Natural killer cell (primary cell): ENCODE results near the gene CACNA1C. TPM values are rescaled to one million over a fixed set of nuclear protein-coding genes. Genes with fewer than 3 reads are reported as not detected.

Source experiments
- ATAC-seq, 3 donors: fragments of 150-1000 bp in 2 of 3; fragments of 200-7000 bp in 1 of 3; cut with Tn5 transposase; 1 replicate in 1 of 3; 2 replicates in 2 of 3; pipeline ENCODE4 v1.10.0; 2021; ENCODE audit warnings: mild to moderate bottlenecking in 2 of 3, moderate library complexity in 2 of 3
- DNase-seq, 2 donors: peaks; one replicate each; pipeline versions ENCODE4 v3.0.0 to v3.0.0-alpha.2; 2013 to 2021; ENCODE audit warnings: mixed read lengths in 1 of 2
- H3K27ac ChIP-seq: one replicate; pipeline ENCODE4 v1.5.1; 2013; ENCODE audit warnings: mild to moderate bottlenecking, low read length
- H3K27me3 ChIP-seq: one replicate; pipeline ENCODE4 v1.6.1; 2013; ENCODE audit warnings: low read length; ENCODE audit not compliant: control insufficient read depth, insufficient read depth
- H3K36me3 ChIP-seq: one replicate; pipeline ENCODE4 v1.6.1; 2013; ENCODE audit warnings: low read length; ENCODE audit not compliant: control insufficient read depth, insufficient read depth
- H3K4me1 ChIP-seq: one replicate; pipeline ENCODE4 v1.6.1; 2013; ENCODE audit warnings: low read length; ENCODE audit not compliant: control insufficient read depth, insufficient read depth
- H3K4me3 ChIP-seq: one replicate; pipeline ENCODE4 v1.5.1; 2013; ENCODE audit warnings: low read length
- H3K9me3 ChIP-seq: one replicate; pipeline ENCODE4 v1.6.1; 2013; ENCODE audit warnings: low read length; ENCODE audit not compliant: control insufficient read depth, insufficient read depth
- H3K27ac Mint-ChIP-seq, 2 donors: one replicate each; pipeline ENCODE4 v1.8.0; 2022; ENCODE audit warnings: mild to moderate bottlenecking in 2 of 2, mixed read lengths in 2 of 2, moderate library complexity in 1 of 2
- H3K27me3 Mint-ChIP-seq, 2 donors: one replicate each; pipeline ENCODE4 v1.8.0; 2022; ENCODE audit warnings: low read depth in 2 of 2, mixed read lengths in 2 of 2
- H3K36me3 Mint-ChIP-seq: one replicate; pipeline ENCODE4 v1.8.0; 2022; ENCODE audit warnings: mixed read lengths
- H3K4me1 Mint-ChIP-seq, 2 donors: one replicate each; pipeline ENCODE4 v1.8.0; 2022; ENCODE audit warnings: mixed read lengths in 2 of 2
- H3K4me3 Mint-ChIP-seq: one replicate; pipeline ENCODE4 v1.8.0; 2022; ENCODE audit warnings: mild to moderate bottlenecking, moderate library complexity, mixed read lengths
- H3K9me3 Mint-ChIP-seq, 2 donors: one replicate each; pipeline ENCODE4 v1.8.0; 2022; ENCODE audit warnings: mixed read lengths in 2 of 2
- WGBS: methylation state at CpG from one replicate; pipeline ENCODE4 v1.1.7; 2013; ENCODE audit warnings: missing lambda C conversion rate; ENCODE audit not compliant: insufficient coverage; 5-methylcytosine and 5-hydroxymethylcytosine counted together
- intact Hi-C: fragments of 100-400 bp; cut with micrococcal nuclease; formaldehyde crosslinking; loops from one replicate; pipeline ENCODE4 v1.14.2; 2022
- total RNA-seq, 4 donors: library from RNA; stranded (reverse); fragments of 120-200 nt in 1 of 4; gene quantifications; one replicate each; pipeline versions ENCODE4 v1.2.3 to v1.2.4, GENCODE V29; 2013 to 2022
- TF ChIP-seq, protein P1 (sequence below): fragments of 200-600 bp; IDR thresholded peaks from one replicate; pipeline ENCODE4 v1.8.0; 2022; ENCODE audit warnings: antibody characterized with exemption

Gene CACNA1C
- total RNA-seq, 3 donors from 2014 or later (not counting 1 experiment from before 2014, with no cell fraction given) = 0.07 to 0.35 (median 0.08) TPM

DNA sequence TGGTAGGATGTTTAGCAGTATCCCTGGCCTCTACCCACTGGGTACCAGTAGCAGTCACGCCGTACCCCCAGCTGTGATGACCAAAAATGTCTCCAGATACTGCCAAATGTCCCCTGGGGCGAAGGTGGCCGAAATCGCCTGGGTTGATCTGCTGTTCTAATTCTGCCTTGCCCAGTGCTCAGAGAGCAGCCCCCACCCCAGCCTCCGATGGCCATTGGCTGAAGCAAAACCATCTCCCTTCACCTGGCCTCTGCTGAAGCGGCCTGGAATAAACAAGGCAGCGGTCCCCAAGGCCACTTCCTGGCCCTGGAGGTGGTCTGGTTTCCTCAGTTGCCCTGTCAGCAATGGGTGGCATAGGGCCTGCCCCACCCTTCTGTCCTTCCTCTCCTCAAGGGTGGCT is 298.4 kb downstream of the CACNA1C start:
- Mint-ChIP-seq H3K27me3 (peaks cover 11 to 21% of the 10 kb centered on the region in 2 donors), H3K4me1 (no peaks in the 10 kb centered on the region), H3K4me3 (no peak overlapping the region), H3K9me3 (no peaks in the 10 kb centered on the region), H3K36me3 (no peaks in the 10 kb centered on the region), H3K27ac (no peak overlapping the region)
- TF ChIP-seq, protein P1, sequence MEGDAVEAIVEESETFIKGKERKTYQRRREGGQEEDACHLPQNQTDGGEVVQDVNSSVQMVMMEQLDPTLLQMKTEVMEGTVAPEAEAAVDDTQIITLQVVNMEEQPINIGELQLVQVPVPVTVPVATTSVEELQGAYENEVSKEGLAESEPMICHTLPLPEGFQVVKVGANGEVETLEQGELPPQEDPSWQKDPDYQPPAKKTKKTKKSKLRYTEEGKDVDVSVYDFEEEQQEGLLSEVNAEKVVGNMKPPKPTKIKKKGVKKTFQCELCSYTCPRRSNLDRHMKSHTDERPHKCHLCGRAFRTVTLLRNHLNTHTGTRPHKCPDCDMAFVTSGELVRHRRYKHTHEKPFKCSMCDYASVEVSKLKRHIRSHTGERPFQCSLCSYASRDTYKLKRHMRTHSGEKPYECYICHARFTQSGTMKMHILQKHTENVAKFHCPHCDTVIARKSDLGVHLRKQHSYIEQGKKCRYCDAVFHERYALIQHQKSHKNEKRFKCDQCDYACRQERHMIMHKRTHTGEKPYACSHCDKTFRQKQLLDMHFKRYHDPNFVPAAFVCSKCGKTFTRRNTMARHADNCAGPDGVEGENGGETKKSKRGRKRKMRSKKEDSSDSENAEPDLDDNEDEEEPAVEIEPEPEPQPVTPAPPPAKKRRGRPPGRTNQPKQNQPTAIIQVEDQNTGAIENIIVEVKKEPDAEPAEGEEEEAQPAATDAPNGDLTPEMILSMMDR = no peak
- WGBS = 77% methylated on average over 8 of the region's 8 CpGs
- Histone ChIP-seq H3K9me3 (no peaks in the 10 kb centered on the region), H3K27me3 (no peaks in the 10 kb centered on the region), H3K4me3 (no peak overlapping the region), H3K36me3 (no peaks in the 10 kb centered on the region), H3K4me1 (no peaks in the 10 kb centered on the region), H3K27ac (no peak overlapping the region)
- ATAC-seq = no peak
- intact Hi-C loops = no loop called here
- DNase-seq = no peak

DNA sequence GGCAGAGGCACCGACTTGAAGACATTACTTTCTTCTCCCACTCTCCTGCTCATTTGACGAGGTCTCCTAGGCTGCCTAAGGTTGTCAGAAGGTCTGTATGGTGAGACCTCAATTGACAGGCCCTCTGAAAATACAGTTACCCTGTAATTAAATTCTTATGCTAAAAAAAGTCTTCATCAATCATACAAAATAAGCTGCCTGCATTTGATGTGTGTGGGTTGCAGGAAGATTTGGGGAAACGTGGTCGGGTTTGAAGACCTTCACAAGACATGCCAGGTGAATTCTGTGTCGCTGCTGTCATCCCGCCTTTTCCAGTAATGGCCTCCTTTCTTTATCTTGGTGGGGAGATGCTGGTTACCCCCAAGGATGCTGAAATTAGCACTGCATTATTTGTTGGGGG is 299.4 kb downstream of the CACNA1C start:
- no peaks in the 10 kb centered on the region for H3K9me3 ChIP-seq
- ATAC-seq (no peak), DNase-seq (no peak)
- Mint-ChIP-seq H3K27me3 (peaks cover 11 to 21% of the 10 kb centered on the region in 2 donors), H3K4me1 (no peaks in the 10 kb centered on the region), H3K9me3 (no peaks in the 10 kb centered on the region), H3K36me3 (no peaks in the 10 kb centered on the region), H3K27ac (no peak overlapping the region), H3K4me3 (no peak overlapping the region)
- intact Hi-C loops = no loop called here
- H3K36me3 ChIP-seq = no peaks in the 10 kb centered on the region
- TF ChIP-seq, protein P1 = no peak
- no peaks in the 10 kb centered on the region for H3K27me3 ChIP-seq
- WGBS = 81% methylated on average over 6 of the region's 6 CpGs
- H3K4me1 ChIP-seq = no peaks in the 10 kb centered on the region
- H3K27ac ChIP-seq = no peak overlapping the region
- no peak overlapping the region for H3K4me3 ChIP-seq

GRCh38 chr12:2353281-2353680 is 300.5 kb downstream of the CACNA1C start:
- WGBS = 89% methylated on average over 9 of the region's 9 CpGs
- H3K9me3 Mint-ChIP-seq = no peaks in the 10 kb centered on the region
- ATAC-seq = no peak
- H3K9me3 ChIP-seq = no peaks in the 10 kb centered on the region
- peaks cover 5% of the 10 kb centered on the region in 2 donors for H3K4me1 Mint-ChIP-seq
- H3K4me3 ChIP-seq = no peak overlapping the region
- no peaks in the 10 kb centered on the region for H3K27me3 ChIP-seq
- peaks cover 11 to 24% of the 10 kb centered on the region in 2 donors for H3K27me3 Mint-ChIP-seq
- intact Hi-C loops = no loop called here
- H3K4me3 Mint-ChIP-seq = no peak overlapping the region
- no peaks in the 10 kb centered on the region for H3K36me3 Mint-ChIP-seq
- peaks cover 6% of the 10 kb centered on the region for H3K4me1 ChIP-seq
- DNase-seq = no peak
- H3K27ac Mint-ChIP-seq = no peak overlapping the region
- no peaks in the 10 kb centered on the region for H3K36me3 ChIP-seq
- no peak overlapping the region for H3K27ac ChIP-seq
- TF ChIP-seq, protein P1 = no peak

DNA sequence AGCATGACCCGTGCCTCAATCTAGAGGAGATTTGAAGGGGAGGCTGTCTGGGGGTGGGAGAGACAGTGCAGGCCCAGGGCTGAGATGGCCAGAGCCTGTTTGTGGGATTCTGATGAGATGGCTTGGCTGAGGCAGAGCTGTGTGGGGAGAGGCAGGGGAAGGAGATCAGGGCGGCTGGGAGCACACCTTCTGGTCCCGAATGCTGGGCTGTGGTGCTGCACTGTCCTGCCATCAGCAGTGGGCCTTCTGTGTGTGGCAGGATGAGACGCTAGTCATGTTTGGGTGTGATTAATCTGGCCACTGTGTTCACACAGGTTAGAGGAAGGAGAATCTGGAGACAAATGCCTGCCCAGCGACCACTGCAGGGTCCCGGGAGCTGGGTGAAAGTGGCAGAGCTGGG is 300.9 kb downstream of the CACNA1C start:
- Mint-ChIP-seq H3K4me1 (peaks cover 9% of the 10 kb centered on the region in 2 donors), H3K9me3 (no peaks in the 10 kb centered on the region), H3K36me3 (no peaks in the 10 kb centered on the region), H3K27ac (no peak overlapping the region), H3K27me3 (peaks cover 11 to 28% of the 10 kb centered on the region in 2 donors), H3K4me3 (no peak overlapping the region)
- Histone ChIP-seq H3K4me3 (no peak overlapping the region), H3K4me1 (peaks cover 9% of the 10 kb centered on the region), H3K27me3 (no peaks in the 10 kb centered on the region), H3K9me3 (no peaks in the 10 kb centered on the region), H3K27ac (no peak overlapping the region), H3K36me3 (no peaks in the 10 kb centered on the region)
- WGBS = 68% methylated on average over 6 of the region's 6 CpGs
- intact Hi-C loops = no loop called here
- DNase-seq (no peak), ATAC-seq (no peak)
- TF ChIP-seq, protein P1 = no peak
